Hindlimb muscle (tissue), 1 donor: Measurements from ENCODE around the gene IFI16. TPM values are rescaled to one million over a fixed set of nuclear protein-coding genes. Genes with fewer than 3 reads are reported as not detected.

Source experiments
- DNase-seq: peaks from one replicate; pipeline ENCODE4 v3.0.0-alpha.2; 2013
- polyA plus RNA-seq: library from polyadenylated mRNA; unstranded; fragments of 120-200 nt; gene quantifications from one replicate; pipeline ENCODE4 v1.2.1, GENCODE V29; 2013; ENCODE audit not compliant: insufficient read length

Gene IFI16
- polyA plus RNA-seq, 1 donor = 32.2 TPM

DNA sequence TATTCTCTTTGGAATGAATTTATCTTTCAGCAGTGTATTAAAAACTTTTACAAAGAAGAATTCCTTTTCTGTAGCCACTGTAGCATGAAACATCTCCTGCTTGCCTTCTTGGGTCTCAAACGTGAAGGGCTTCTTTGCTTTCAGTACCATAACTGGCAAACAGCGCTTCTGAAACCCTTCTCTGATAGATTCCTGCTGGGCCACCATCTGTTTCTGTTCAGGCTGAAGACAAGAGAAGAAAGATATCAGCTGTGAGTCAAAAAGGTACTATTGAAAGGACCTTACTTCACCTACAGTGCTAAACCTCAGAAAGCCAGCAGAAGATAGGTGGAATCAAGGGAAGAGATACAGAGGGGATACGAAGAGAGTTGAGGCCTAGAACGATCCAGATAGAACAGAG, 56.4 kb downstream of the IFI16 start:
- DNase-seq = no peak

DNA sequence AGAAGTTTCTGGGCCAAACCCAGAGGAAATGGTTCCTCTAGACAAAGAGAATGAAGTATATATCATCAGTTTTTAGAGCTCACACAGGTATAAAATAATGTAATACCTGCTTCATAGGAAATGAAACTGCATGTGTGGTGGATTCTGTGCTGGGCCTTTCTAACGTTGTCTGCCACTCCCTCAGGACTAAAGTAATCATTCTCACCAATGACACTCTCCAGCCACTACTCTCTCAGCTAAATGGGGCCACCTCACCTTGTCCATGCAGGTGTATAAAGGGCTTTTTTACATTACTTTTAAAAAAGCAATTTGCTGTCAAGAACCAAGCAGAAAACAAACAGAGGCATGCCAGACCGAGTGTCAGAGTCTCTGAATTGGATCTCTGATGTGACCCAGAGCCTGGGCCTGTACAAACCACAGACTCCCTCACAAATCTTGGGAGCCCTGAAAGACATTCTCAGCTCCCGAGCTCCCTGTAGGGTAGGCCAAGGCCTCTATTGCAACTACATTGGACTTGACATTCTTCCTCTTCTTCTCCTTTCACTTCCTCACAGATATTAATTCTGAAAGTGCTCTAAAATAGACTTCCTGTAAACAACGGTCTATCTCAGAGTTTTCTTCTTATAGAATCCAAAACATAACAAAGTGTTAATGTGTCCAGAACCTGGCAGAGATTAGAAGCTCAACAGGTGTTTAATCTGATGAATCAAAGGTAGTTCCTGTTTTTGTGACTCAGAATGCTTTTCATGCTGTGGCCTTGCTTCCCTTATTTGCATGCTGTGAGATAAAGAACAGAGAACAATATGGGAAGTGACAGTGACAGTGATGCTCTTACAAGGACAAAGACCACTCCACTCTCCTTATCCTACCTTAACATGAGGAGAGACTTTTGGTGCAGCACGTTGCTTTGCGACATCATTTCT, 58.3 kb downstream of the IFI16 start:
- DNase-seq = no peak

GRCh38 chr1:159068886-159069285, 59.2 kb downstream of the IFI16 start:
- no peak for DNase-seq

DNA sequence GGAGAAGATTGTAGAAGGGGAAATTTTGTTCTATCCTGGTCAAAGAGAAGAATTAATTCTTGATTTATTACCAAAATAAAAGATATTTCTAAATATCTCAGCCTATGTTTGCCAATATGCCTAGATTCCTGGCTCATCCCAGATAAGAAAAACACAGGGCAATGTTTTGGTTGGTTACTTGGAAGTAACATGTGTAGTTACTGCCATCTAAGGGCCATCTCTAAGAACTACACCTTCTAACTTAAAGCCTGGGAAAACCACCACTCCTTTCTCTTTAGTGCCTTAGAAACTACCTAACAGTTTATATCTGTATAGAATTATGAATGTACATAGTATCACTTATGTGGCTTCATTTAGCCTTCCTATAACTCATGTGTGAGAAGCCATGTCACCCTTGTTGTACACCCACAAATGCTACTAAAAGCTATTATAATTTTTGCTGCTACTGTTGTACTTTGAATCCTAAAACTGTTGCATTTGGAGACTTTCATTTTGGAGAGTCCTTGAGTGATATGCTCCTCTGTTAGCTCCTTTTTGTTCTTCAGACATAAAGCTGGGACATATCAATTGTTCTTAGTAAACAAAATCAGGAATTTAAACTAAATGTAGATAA, 62.4 kb downstream of the IFI16 start:
- DNase-seq = peak; percentile 30

DNA sequence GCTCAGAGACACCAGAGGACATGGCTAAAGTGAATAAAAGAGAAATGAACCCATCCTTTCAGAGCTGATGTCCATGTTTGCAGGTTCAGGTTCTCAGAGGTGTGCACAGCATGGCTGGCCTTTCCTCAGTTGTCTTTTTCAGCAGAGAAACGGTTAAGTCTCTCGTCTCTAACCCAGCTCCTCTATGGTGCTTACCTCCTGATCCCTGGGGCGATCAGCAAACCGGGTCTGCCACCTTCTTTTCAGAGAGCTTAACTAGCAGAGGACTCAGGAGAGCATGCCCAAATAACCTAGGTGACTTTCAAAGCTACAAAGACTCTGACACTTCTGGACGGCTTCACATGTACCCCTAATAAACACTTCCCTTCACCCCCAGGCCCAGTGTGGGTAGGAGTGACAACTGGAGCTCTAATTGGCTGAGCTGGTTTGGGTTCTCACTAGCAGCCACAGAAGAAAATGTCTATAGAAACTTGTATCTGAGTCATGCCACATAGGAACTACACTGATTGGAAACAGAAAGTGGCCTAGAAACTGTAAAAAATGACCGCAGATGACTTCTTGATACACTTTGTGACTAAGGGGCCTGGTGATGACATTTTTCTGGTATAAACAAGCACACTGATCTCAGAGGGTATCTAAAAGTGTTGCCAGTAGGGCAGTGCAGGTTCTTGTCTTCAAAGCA, 66.9 kb downstream of the IFI16 start, which contains the start of gene AIM2:
AIM2 (minus strand) TSS at position 329 of the 682 bp plus-strand sequence. CDS start 3,267 bp downstream, outside the sequence.
- DNase-seq = no peak

- DNase-seq = no peak
Observed at GRCh38 chr1:159077120-159077961, 67.6 kb downstream of the IFI16 start.

DNA sequence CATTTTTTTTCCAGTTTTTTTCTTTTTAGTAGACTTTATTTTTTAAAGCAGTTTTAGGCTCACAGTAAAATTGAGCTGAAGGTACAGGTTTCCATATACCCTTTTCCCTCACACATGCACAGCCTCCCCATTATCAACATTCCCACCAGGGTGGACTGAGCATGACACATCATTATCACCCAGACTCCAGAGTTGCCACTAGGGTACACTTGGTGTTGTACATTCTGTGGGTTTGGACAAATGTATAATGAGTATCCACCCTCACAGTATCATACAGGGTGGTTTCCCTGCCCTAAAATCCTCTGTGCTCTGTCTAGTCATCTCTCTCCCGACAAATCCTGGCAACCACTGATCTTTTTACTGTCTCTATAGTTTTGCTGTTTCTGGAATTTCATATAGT, 69.8 kb downstream of the IFI16 start:
- no peak for DNase-seq

DNA sequence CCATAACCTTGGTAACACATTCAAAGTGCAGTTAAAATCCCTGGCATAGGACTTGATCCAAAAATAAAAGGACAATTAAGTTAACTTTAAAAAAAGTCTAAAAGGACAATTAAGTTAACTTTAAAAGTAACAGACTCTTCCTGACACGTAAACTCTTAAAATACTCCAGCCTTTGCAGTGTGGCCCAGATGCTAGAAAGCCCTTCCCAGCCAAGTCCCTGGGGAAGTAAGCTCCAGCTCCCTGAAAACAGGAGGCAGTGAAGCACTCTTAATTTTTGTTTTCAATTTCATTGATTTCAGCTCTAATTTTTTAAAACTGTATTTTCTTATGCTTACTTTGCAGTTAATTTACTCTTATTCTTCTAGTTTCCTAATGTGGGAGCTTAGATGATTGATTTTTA, 71.9 kb downstream of the IFI16 start:
- DNase-seq = no peak

GRCh38 chr1:159083013-159083412, 73.3 kb downstream of the IFI16 start:
- DNase-seq = no peak

DNA sequence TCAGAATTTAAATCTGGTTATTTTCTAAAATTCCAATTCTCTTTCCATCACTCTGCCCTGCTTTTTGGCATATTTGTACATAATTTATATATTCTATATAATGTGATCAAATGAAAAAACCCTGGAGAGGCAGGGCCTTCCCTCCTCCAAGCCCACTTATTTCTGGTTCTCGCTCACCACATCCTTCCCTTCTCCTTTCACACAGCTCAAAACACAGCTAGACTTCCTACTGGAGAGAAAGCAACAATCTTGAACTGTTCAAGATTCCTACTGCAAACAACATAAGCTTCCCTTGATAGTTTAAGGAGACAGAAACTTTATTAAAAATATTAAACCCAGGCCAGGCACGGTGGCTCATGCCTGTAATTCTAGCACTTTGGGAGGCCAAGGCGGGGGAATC, 74.4 kb downstream of the IFI16 start:
- DNase-seq = no peak

GRCh38 chr1:159084867-159085266, 75.2 kb downstream of the IFI16 start:
- no peak for DNase-seq

- no peak for DNase-seq
Observed at GRCh38 chr1:159088050-159088449, 78.3 kb downstream of the IFI16 start.

DNA sequence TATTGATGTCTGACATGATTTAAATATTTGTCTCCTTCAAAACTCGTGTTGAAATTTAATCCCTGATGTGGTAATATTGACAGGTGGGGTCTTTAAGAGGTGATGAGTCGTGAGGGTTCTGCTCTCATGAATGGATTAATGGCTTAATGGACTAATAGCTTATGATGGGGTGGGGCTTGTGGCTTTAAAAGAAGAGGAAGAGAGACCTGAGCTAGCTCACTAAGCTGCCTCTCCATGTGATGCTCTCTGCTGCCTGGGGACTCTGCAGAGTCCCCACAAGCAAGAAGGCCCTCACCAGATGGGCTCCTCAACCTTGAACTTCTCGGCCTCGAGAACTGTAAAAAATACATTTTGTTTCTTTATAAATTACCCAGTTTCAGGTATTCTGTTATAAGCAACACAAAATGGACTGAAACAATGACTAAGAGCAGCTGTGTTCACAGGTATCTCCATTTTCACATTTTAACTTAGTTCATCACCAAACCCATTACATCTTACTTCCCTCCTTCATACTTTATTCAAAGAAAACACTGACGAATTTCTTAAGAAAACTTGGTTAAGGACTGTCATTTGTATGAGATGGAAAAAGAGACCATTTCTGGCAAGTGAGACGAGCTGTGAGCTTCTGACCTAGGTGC, 79.0 kb downstream of the IFI16 start:
- no peak for DNase-seq

- no peak for DNase-seq
Observed at GRCh38 chr1:159089184-159089791, 79.6 kb downstream of the IFI16 start.

- DNase-seq = no peak
Observed at GRCh38 chr1:159090286-159091179, 80.8 kb downstream of the IFI16 start.

DNA sequence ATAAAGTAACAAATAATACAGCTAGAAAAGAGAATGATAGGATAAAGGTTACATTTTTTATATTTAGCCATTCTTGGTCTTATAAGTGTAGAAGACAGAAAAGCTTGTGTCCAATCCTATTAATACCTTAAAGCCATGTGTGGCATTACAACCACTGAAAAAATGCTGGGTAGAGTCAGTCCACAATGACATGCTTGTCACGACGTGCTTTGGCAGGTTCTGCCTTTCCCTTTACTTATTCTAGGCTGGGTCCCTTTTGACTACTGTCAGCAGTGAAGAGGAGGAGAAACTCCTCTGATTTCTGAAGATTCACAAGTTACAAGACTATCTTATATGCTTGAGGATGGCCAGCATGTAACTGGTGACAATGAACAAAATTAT, 81.5 kb downstream of the IFI16 start:
- DNase-seq = no peak

DNA sequence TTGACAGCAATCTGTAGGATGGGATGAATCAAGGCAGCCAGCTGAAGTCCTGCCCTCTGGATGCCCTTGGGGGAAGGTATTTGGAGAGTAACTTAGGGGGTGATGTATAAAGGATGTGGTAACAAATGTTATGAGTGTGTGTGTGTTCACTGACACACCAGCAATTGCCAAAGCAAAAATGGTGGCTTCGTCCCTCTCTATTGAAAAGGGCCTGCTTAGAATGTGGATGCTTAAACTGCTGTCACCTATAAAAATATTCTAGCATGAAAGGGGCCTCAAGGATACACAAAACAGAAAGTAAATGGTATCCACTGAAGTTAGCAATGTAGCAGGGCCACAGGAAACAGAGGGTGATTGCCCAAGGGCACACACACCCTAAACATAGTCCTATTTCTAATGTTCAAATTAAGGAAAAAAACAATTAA, 81.9 kb downstream of the IFI16 start:
- DNase-seq = no peak

DNA sequence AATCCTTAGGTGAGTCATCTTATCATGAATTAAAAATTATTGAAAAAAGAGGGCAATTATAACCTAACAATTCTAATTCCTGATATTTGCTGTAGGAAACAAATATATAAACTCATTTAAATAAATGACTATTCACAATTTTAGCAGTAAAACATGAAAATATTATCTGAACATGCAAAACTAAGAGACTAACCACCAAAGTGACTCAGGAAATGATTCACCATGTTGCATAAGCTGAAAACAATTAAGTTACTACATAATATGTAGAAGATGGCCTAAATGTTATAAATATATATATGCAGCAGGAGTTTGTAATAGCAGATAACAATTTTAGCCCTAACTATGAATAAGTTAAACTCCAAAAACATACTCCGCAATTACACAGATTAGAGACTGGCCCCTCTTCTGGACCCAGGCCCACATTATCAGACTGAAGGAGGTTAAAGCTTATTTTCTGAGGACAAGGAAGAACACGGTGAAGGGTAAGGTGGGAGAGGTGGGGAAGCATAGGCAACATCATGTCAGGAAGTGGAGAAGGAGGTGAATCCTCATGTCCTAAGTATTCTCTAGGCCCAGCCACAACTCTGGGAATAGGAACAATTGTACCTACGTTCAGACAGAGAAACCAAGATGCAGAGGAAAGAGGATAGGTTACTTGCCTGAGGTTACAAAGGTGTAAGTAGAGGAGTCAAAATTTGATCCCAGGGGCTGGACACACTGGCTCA, 82.5 kb downstream of the IFI16 start:
- no peak for DNase-seq

GRCh38 chr1:159098596-159098995, 88.9 kb downstream of the IFI16 start:
- no peak for DNase-seq

DNA sequence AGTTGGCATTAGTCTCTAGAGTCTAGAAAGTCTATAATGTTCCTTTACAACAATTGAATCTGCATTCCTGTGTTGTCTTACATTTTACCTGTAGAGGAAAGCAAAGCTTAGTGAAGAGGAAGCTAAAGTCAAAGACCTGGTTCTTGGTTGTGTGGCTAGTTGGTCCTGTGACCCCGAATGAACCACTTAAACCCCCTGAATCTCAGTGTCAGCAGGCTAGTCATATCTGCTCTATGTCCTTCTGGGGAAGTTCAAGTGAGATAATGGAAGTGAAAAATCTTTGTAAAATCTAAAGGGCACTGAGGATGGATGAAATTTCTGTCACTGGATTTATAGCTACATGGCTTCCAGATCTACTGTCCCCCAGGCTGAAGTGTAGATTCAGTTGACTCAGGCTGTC, 90.9 kb downstream of the IFI16 start:
- no peak for DNase-seq
